H9 (cell line): ENCODE data around the gene BRWD1. TPM values are rescaled to one million over a fixed set of nuclear protein-coding genes. Genes with fewer than 3 reads are reported as not detected.

Experiments used
- DNase-seq: peaks from one replicate; pipeline ENCODE4 v3.0.0-alpha.2; 2017
- H2AFZ ChIP-seq: one replicate; pipeline ENCODE4 v1.6.1; 2013; ENCODE audit warnings: mild to moderate bottlenecking, low read length, control low read depth, moderate library complexity
- H2AK5ac ChIP-seq: 2 replicates; pipeline ENCODE4 v1.6.1; 2013; ENCODE audit warnings: low read length, control low read depth, mixed read lengths; ENCODE audit not compliant: insufficient read length
- H2BK120ac ChIP-seq: one replicate; pipeline ENCODE4 v1.6.1; 2013; ENCODE audit warnings: low read depth, mild to moderate bottlenecking, low read length, control low read depth, inconsistent platforms; ENCODE audit not compliant: poor library complexity, severe bottlenecking
- H2BK12ac ChIP-seq: 2 replicates; pipeline ENCODE4 v1.6.1; 2013; ENCODE audit warnings: low read length, control low read depth, mixed read lengths, low read depth; ENCODE audit not compliant: insufficient read length
- H2BK15ac ChIP-seq: 2 replicates; pipeline ENCODE4 v1.6.1; 2013; ENCODE audit warnings: low read depth, low read length, control low read depth
- H2BK20ac ChIP-seq: one replicate; pipeline ENCODE4 v1.6.1; 2013; ENCODE audit warnings: low read depth, mild to moderate bottlenecking, low read length, control low read depth, inconsistent platforms; ENCODE audit not compliant: poor library complexity, severe bottlenecking
- H2BK5ac ChIP-seq: 2 replicates; pipeline ENCODE4 v1.6.1; 2013; ENCODE audit warnings: low read length, control low read depth, mixed read lengths; ENCODE audit not compliant: insufficient read length
- H3K14ac ChIP-seq: 2 replicates; pipeline ENCODE4 v1.6.1; 2013; ENCODE audit warnings: low read length, control low read depth; ENCODE audit not compliant: insufficient read depth
- H3K18ac ChIP-seq: 2 replicates; pipeline ENCODE4 v1.6.1; 2013; ENCODE audit warnings: low read depth, mild to moderate bottlenecking, mixed read lengths, low read length, control low read depth; ENCODE audit not compliant: insufficient read length
- H3K23ac ChIP-seq: 2 replicates; pipeline ENCODE4 v1.6.1; 2013; ENCODE audit warnings: low read length, control low read depth, mixed read lengths, low read depth; ENCODE audit not compliant: insufficient read length
- H3K23me2 ChIP-seq: 2 replicates; pipeline ENCODE4 v1.6.1; 2013; ENCODE audit warnings: low read depth, mild to moderate bottlenecking, mixed read lengths, low read length, control low read depth; ENCODE audit not compliant: insufficient read length, poor library complexity, severe bottlenecking
- H3K27ac ChIP-seq: 2 replicates; pipeline ENCODE4 v1.5.1; 2013; ENCODE audit warnings: low read length, control low read depth, mixed read lengths, low read depth; ENCODE audit not compliant: insufficient read length
- H3K27me3 ChIP-seq: 2 replicates; pipeline ENCODE4 v1.6.1; 2013; ENCODE audit warnings: low read length, control low read depth, inconsistent platforms; ENCODE audit not compliant: insufficient read depth
- H3K4ac ChIP-seq: 2 replicates; pipeline ENCODE4 v1.6.1; 2013; ENCODE audit warnings: low read depth, mild to moderate bottlenecking, control low read depth, inconsistent platforms, low read length, moderate library complexity
- H3K4me1 ChIP-seq: 2 replicates; pipeline ENCODE4 v1.6.1; 2013; ENCODE audit warnings: low read length, control low read depth, inconsistent platforms; ENCODE audit not compliant: insufficient read depth
- H3K4me2 ChIP-seq: 2 replicates; pipeline ENCODE4 v1.6.1; 2013; ENCODE audit warnings: low read length, control low read depth, mixed read lengths; ENCODE audit not compliant: insufficient read length, insufficient read depth
- H3K56ac ChIP-seq: 2 replicates; pipeline ENCODE4 v1.6.1; 2013; ENCODE audit warnings: low read depth, mild to moderate bottlenecking, mixed read lengths, low read length, control low read depth; ENCODE audit not compliant: insufficient read length
- H3K79me1 ChIP-seq: 2 replicates; pipeline ENCODE4 v1.6.1; 2013; ENCODE audit warnings: low read depth, mild to moderate bottlenecking, moderate library complexity, low read length, control low read depth, inconsistent platforms; ENCODE audit not compliant: insufficient read depth, poor library complexity, severe bottlenecking
- H3K79me2 ChIP-seq: 2 replicates; pipeline ENCODE4 v1.6.1; 2013; ENCODE audit warnings: low read length, control low read depth, inconsistent platforms; ENCODE audit not compliant: insufficient read depth
- H3K9ac ChIP-seq: 2 replicates; pipeline ENCODE4 v1.6.1; 2013; ENCODE audit warnings: low read length, control low read depth, mixed read lengths; ENCODE audit not compliant: insufficient read length; ENCODE audit errors: extremely low read depth
- H3K9me3 ChIP-seq: one replicate; pipeline ENCODE4 v1.6.1; 2013; ENCODE audit warnings: low read depth, low read length, inconsistent platforms; ENCODE audit not compliant: control insufficient read depth
- H3T11ph ChIP-seq: one replicate; pipeline ENCODE4 v1.6.1; 2013; ENCODE audit warnings: mild to moderate bottlenecking, low read length, control low read depth, inconsistent platforms
- H4K20me1 ChIP-seq: one replicate; pipeline ENCODE4 v1.6.1; 2013; ENCODE audit not compliant: control insufficient read depth, insufficient read length, insufficient read depth
- H4K5ac ChIP-seq: 2 replicates; pipeline ENCODE4 v1.6.1; 2013; ENCODE audit warnings: low read depth, mild to moderate bottlenecking, mixed read lengths, low read length, control low read depth; ENCODE audit not compliant: insufficient read length
- H4K8ac ChIP-seq: replicated peaks from 2 replicates; pipeline ENCODE4 v1.6.1; 2013; ENCODE audit warnings: low read length, control low read depth, mixed read lengths, low read depth; ENCODE audit not compliant: insufficient read length
- H4K91ac ChIP-seq: 2 replicates; pipeline ENCODE4 v1.6.1; 2013; ENCODE audit warnings: low read depth, mild to moderate bottlenecking, moderate library complexity, mixed read lengths, low read length, control low read depth; ENCODE audit not compliant: insufficient read length
- H3K27ac Mint-ChIP-seq, 3 experiments: 2 replicates in 2 of 3; 3 replicates in 1 of 3; pipeline ENCODE4 v1.8.0; 2020 to 2021; ENCODE audit warnings: mixed read lengths in 3 of 3, mild to moderate bottlenecking in 1 of 3, moderate library complexity in 1 of 3
- H3K27me3 Mint-ChIP-seq: 2 replicates; pipeline ENCODE4 v1.8.0; 2021; ENCODE audit warnings: low read depth, mild to moderate bottlenecking, moderate library complexity, mixed read lengths
- H3K36me3 Mint-ChIP-seq, 3 experiments: 2 replicates in 2 of 3; 3 replicates in 1 of 3; pipeline ENCODE4 v1.8.0; 2020 to 2021; ENCODE audit warnings: low read depth in 3 of 3, mixed read lengths in 3 of 3; ENCODE audit not compliant: insufficient read depth in 1 of 3
- H3K4me1 Mint-ChIP-seq, 2 experiments: 2 replicates each; pipeline ENCODE4 v1.8.0; 2020; ENCODE audit warnings: mixed read lengths in 2 of 2
- H3K4me3 Mint-ChIP-seq, 2 experiments: 2 replicates in 1 of 2; 3 replicates in 1 of 2; pipeline ENCODE4 v1.8.0; 2020 to 2021; ENCODE audit warnings: mild to moderate bottlenecking in 2 of 2, mixed read lengths in 2 of 2, moderate library complexity in 1 of 2
- H3K9me3 Mint-ChIP-seq, 2 experiments: 2 replicates in 1 of 2; 3 replicates in 1 of 2; pipeline ENCODE4 v1.8.0; 2020; ENCODE audit warnings: mild to moderate bottlenecking in 2 of 2, mixed read lengths in 2 of 2, moderate library complexity in 1 of 2
- CTCF ChIP-seq: fragments of 200-600 bp; sonication (generic); conservative IDR thresholded peaks from 3 replicates; pipeline ENCODE4 v1.8.0; 2021; ENCODE audit warnings: antibody characterized with exemption, mild to moderate bottlenecking
- WGBS: extraction: QIAGEN DNeasy Blood & Tissue Kit; methylation state at CpG from one replicate; pipeline ENCODE4 v1.1.7; 2013; ENCODE audit warnings: missing lambda C conversion rate, low lambda C conversion rate, mixed read lengths; ENCODE audit not compliant: insufficient read length; ENCODE audit errors: extremely low coverage; 5-methylcytosine and 5-hydroxymethylcytosine counted together
- total RNA-seq: library from RNA; stranded (reverse); gene quantifications from 2 replicates; pipeline ENCODE4 v1.2.1, GENCODE V29; 2021

The BRWD1 gene
- total RNA-seq, 1 experiment from 2014 or later, result 48.4 TPM

- Histone ChIP-seq H3K27me3 (no peaks in the 10 kb centered on the region), H3K56ac (peak within 1 kb of the TSS; percentile 51), H3K23me2 (peaks cover 4% of the 10 kb centered on the region), H3K23ac (no peak within 1 kb of the TSS), H3K4me2 (peak within 1 kb of the TSS; percentile 89), H3K9me3 (no peaks in the 10 kb centered on the region), H2AFZ (no peak within 1 kb of the TSS), H2BK12ac (no peak within 1 kb of the TSS), H2BK15ac (no peak within 1 kb of the TSS), H2AK5ac (no peak within 1 kb of the TSS), H3T11ph (no peak within 1 kb of the TSS), H2BK5ac (peak within 1 kb of the TSS; percentile 21), H2BK120ac (no peak within 1 kb of the TSS), H3K79me2 (peaks cover 14% of the 10 kb centered on the region), H3K9ac (peak within 1 kb of the TSS; percentile 99), H3K27ac (peak within 1 kb of the TSS; percentile 65), H4K91ac (no peak within 1 kb of the TSS), H3K14ac (peak within 1 kb of the TSS; percentile 96), H4K5ac (no peak within 1 kb of the TSS), H3K79me1 (no peaks in the 10 kb centered on the region), H3K18ac (peak within 1 kb of the TSS; percentile 83), H3K4ac (no peak within 1 kb of the TSS; the same call in 1 of the 2 replicates), H3K4me1 (peaks cover 8% of the 10 kb centered on the region; the same call in 1 of the 2 replicates), H4K20me1 (no peaks in the 10 kb centered on the region), H2BK20ac (no peak within 1 kb of the TSS), H4K8ac (no peak within 1 kb of the TSS)
- Mint-ChIP-seq H3K27me3 (no peaks in the 10 kb centered on the region), H3K4me3 (peak within 1 kb of the TSS; percentile 90), H3K36me3 (peaks cover 29 to 42% (median 41%) of the 10 kb centered on the region in 3 experiments; a peak in 6 of 7 replicates), H3K9me3 (no peaks in the 10 kb centered on the region; a peak in 1 of 5 replicates), H3K4me1 (peaks cover 40 to 47% of the 10 kb centered on the region in 2 experiments), H3K27ac (peak within 1 kb of the TSS; percentile 96 to 99 (median 98))
- TF ChIP-seq CTCF, result no peak
- WGBS, result no CpG with 5 or more reads among the region's 116 CpGs
- DNase-seq, result peak; percentile 82
Observed at GRCh38 chr21:39348355-39349210, 35.2 kb upstream of the BRWD1 start, which contains the start of gene HMGN1. TSS of gene HMGN1 (minus strand) at chr21:39349088. CDS start at chr21:39348917, 171 bp downstream.
